Activated CD4-positive, alpha-beta T cell treated with anti-CD3 and anti-CD28 coated beads for 1 hour (primary cell): ENCODE measurements around the gene RPL13A.
"Not testable (repeated sequence)": the region's sequence is repeated elsewhere in the genome, so short reads cannot be mapped to it uniquely, and the experiment has no call there.

ENCODE experiments used
- DNase-seq: peaks from one replicate; pipeline ENCODE4 v3.0.0-alpha.2; 2020

The RPL13A gene

GRCh38 chr19:49458567-49458903 lies 28.9 kb upstream of the RPL13A start:
- no peak for DNase-seq

- DNase-seq = no peak
Observed at GRCh38 chr19:49459388-49459787, 28.0 kb upstream of the RPL13A start.

- DNase-seq = not testable (repeated sequence)
Observed at GRCh38 chr19:49461130-49461529, 26.3 kb upstream of the RPL13A start.

GRCh38 chr19:49461656-49462055 lies 25.8 kb upstream of the RPL13A start:
- DNase-seq = no peak

GRCh38 chr19:49462492-49462891 lies 24.9 kb upstream of the RPL13A start:
- no peak for DNase-seq

GRCh38 chr19:49463960-49464740 lies 23.3 kb upstream of the RPL13A start:
- no peak for DNase-seq

GRCh38 chr19:49465371-49465770 lies 22.0 kb upstream of the RPL13A start:
- DNase-seq = no peak

GRCh38 chr19:49468199-49468598 lies 19.2 kb upstream of the RPL13A start:
- DNase-seq = no peak

GRCh38 chr19:49468746-49469447 lies 18.5 kb upstream of the RPL13A start:
- DNase-seq = peak; percentile 69

GRCh38 chr19:49469828-49470614 lies 17.4 kb upstream of the RPL13A start:
- DNase-seq = peak; percentile 54

GRCh38 chr19:49470615-49470978 lies 16.8 kb upstream of the RPL13A start:
- no peak for DNase-seq

- no peak for DNase-seq
Observed at GRCh38 chr19:49472936-49473335, 14.5 kb upstream of the RPL13A start.

GRCh38 chr19:49473501-49473867 lies 13.9 kb upstream of the RPL13A start:
- DNase-seq = not testable (repeated sequence)

GRCh38 chr19:49473868-49474541 lies 13.4 kb upstream of the RPL13A start, which contains the start of gene FLT3LG:
TSS of gene FLT3LG (plus strand) at chr19:49474215. CDS start at chr19:49474640, 425 bp downstream.
- peak; percentile 84 for DNase-seq

- DNase-seq = no peak
Observed at GRCh38 chr19:49474542-49474924, 12.9 kb upstream of the RPL13A start.

- DNase-seq = no peak
Observed at GRCh38 chr19:49475191-49475917, 12.1 kb upstream of the RPL13A start.

- DNase-seq = peak; percentile 52
Observed at GRCh38 chr19:49475995-49476880, 11.2 kb upstream of the RPL13A start.

- no peak for DNase-seq
Observed at GRCh38 chr19:49479975-49480628, 7.3 kb upstream of the RPL13A start.

GRCh38 chr19:49481020-49481683 lies 6.3 kb upstream of the RPL13A start:
- DNase-seq = no peak

GRCh38 chr19:49486232-49486631 lies 1.2 kb upstream of the RPL13A start:
- no peak for DNase-seq
